ENCODE data around the gene SH3RF1.

GRCh38 chr4:169144061-169144600 lies 126.6 kb downstream of the SH3RF1 start:
- TF ChIP-seq CEBPB (IDR thresholded peaks at IDR 0.05; ENCODE audit: low read depth) (no peak), ZFX (IDR thresholded peaks at IDR 0.05) (no peak), EGR1 (IDR thresholded peaks at IDR 0.05; ENCODE audit: low read depth) (no peak)
